Smooth muscle cell (in vitro differentiated cells): ENCODE results near the gene UVRAG. TPM values are rescaled to one million over a fixed set of nuclear protein-coding genes. Genes with fewer than 3 reads are reported as not detected.
A peak's percentile ranks its signal among the peaks of the same experiment; 100 is the strongest.

ENCODE experiments used
- DNase-seq: peaks from one replicate; lab custom pipeline; 2025; ENCODE audit not compliant: unreplicated experiment; lab: John Stamatoyannopoulos, UW
- H2AFZ ChIP-seq: fragments of 200-600 bp; sonication (generic); 2 replicates; pipeline ENCODE4 v1.6.0; 2016; ENCODE audit warnings: antibody characterized with exemption, low read depth, mild to moderate bottlenecking
- H3F3A ChIP-seq: fragments of 200-600 bp; sonication (generic); 2 replicates; pipeline ENCODE4 v1.6.0; 2017; ENCODE audit warnings: antibody characterized with exemption, low read depth
- H3K27ac ChIP-seq: fragments of 200-600 bp; sonication (generic); 2 replicates; pipeline ENCODE4 v1.5.1; 2016; ENCODE audit warnings: low read depth, mild to moderate bottlenecking
- H3K27me3 ChIP-seq: fragments of 200-600 bp; sonication (generic); 2 replicates; pipeline ENCODE4 v1.6.1; 2016; ENCODE audit warnings: low read depth, mild to moderate bottlenecking
- H3K36me3 ChIP-seq: fragments of 200-600 bp; sonication (generic); 2 replicates; pipeline ENCODE4 v1.5.1; 2016; ENCODE audit warnings: low read depth
- H3K4me1 ChIP-seq: fragments of 200-600 bp; sonication (generic); 2 replicates; pipeline ENCODE4 v1.5.1; 2016; ENCODE audit warnings: low read depth
- H3K4me2 ChIP-seq: fragments of 200-600 bp; sonication (generic); 2 replicates; pipeline ENCODE4 v1.6.0; 2016; ENCODE audit warnings: mild to moderate bottlenecking
- H3K4me3 ChIP-seq: fragments of 200-600 bp; sonication (generic); 2 replicates; pipeline ENCODE4 v1.5.1; 2016; ENCODE audit warnings: mild to moderate bottlenecking
- H3K79me2 ChIP-seq: fragments of 200-600 bp; sonication (generic); 2 replicates; pipeline ENCODE4 v1.6.0; 2016; ENCODE audit warnings: low read depth, mild to moderate bottlenecking
- H3K9ac ChIP-seq: fragments of 200-600 bp; sonication (generic); 2 replicates; pipeline ENCODE4 v1.6.0; 2016; ENCODE audit warnings: low read depth
- H3K9me3 ChIP-seq: fragments of 200-600 bp; sonication (generic); replicated peaks from 2 replicates; pipeline ENCODE4 v1.5.1; 2016; ENCODE audit warnings: low read depth
- H4K20me1 ChIP-seq: fragments of 200-600 bp; sonication (generic); 2 replicates; pipeline ENCODE4 v1.6.0; 2016; ENCODE audit warnings: low read depth
- WGBS: methylation state at CpG from one replicate; pipeline ENCODE4 v1.1.7; 2016; ENCODE audit warnings: low lambda C conversion rate; 5-methylcytosine and 5-hydroxymethylcytosine counted together
- polyA plus RNA-seq: library from polyadenylated mRNA; unstranded; fragments of >200 nt; fragmentation: Nextera tagmentation; extraction: Ambion mirVana; gene quantifications from 2 replicates; pipeline ENCODE4 v1.2.1, GENCODE V29; 2016
- total RNA-seq: library from RNA; depleted of rRNA; stranded (reverse); fragments of >200 nt; gene quantifications from 2 replicates; pipeline ENCODE4 v1.2.3, GENCODE V29; 2014
- TF ChIP-seq, protein P1 (sequence below): fragments of 200-600 bp; sonication (generic); IDR thresholded peaks from 2 replicates; pipeline ENCODE4 v1.5.1; 2017; ENCODE audit warnings: borderline replicate concordance, mild to moderate bottlenecking, antibody characterized with exemption; ENCODE audit not compliant: insufficient read depth, poor library complexity, severe bottlenecking

UVRAG gene
- total and polyA plus RNA-seq, 2 experiments from 2014 or later: 12.9 to 20.2 TPM

DNA sequence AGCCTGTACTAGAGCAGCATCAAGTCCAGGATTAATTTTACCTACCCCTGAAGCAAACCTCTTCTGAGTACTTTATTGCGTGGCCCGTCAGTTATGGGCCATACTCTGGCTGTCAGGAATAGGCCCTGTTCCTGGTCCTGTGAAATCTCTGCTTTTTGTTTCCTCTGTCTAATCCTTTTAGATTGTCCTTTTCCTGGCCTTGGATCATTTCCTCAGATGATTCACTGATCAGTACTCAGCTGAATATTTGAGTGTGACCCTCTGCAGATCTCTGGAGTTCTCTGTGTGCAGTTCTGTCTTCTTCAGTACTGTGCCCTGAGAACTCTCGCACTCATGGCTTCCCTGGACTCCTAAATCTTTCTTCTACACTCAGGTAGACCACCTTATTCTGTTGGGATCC is 123.5 kb downstream of the UVRAG start:
- H2AFZ ChIP-seq: no peak overlapping the region
- H3K4me1 ChIP-seq: no peaks in the 10 kb centered on the region
- no peaks in the 10 kb centered on the region for H3K79me2 ChIP-seq
- H3K4me3 ChIP-seq: no peak overlapping the region
- no peak overlapping the region for H3K9ac ChIP-seq
- no peak overlapping the region for H3K27ac ChIP-seq
- H3K9me3 ChIP-seq: no peaks in the 10 kb centered on the region
- WGBS: 57% methylated on average over 3 of the region's 3 CpGs
- no peaks in the 10 kb centered on the region for H3K36me3 ChIP-seq
- no peaks in the 10 kb centered on the region for H4K20me1 ChIP-seq
- H3F3A ChIP-seq: no peaks in the 10 kb centered on the region
- TF ChIP-seq, protein P1, sequence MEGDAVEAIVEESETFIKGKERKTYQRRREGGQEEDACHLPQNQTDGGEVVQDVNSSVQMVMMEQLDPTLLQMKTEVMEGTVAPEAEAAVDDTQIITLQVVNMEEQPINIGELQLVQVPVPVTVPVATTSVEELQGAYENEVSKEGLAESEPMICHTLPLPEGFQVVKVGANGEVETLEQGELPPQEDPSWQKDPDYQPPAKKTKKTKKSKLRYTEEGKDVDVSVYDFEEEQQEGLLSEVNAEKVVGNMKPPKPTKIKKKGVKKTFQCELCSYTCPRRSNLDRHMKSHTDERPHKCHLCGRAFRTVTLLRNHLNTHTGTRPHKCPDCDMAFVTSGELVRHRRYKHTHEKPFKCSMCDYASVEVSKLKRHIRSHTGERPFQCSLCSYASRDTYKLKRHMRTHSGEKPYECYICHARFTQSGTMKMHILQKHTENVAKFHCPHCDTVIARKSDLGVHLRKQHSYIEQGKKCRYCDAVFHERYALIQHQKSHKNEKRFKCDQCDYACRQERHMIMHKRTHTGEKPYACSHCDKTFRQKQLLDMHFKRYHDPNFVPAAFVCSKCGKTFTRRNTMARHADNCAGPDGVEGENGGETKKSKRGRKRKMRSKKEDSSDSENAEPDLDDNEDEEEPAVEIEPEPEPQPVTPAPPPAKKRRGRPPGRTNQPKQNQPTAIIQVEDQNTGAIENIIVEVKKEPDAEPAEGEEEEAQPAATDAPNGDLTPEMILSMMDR: no peak
- H3K4me2 ChIP-seq: peak overlapping the region; percentile 3
- H3K27me3 ChIP-seq: no peaks in the 10 kb centered on the region
- no peak for DNase-seq

DNA sequence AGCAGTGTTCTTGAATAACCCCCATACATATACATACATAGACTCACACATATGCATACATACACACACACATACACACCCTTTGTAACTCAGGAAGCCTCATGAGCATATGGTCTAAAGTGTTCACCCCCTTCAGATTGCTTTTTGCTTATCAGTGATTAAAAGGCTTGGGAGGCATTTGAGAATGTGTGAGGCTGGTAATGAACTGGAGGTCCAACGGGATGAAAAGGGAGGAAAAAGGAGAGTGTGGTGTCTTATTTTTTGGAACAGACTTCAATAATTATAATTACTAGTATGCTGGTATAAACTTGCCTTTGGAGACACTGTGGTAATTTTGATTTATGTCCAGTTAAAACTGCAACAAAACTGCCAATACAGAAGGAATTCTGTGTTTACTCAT is 124.5 kb downstream of the UVRAG start:
- no peak overlapping the region for H3K4me2 ChIP-seq
- no peaks in the 10 kb centered on the region for H3K4me1 ChIP-seq
- TF ChIP-seq, protein P1: no peak
- no peak overlapping the region for H3K4me3 ChIP-seq
- no peaks in the 10 kb centered on the region for H3K36me3 ChIP-seq
- H3K9ac ChIP-seq: no peak overlapping the region
- H3K79me2 ChIP-seq: no peaks in the 10 kb centered on the region
- H3K9me3 ChIP-seq: no peaks in the 10 kb centered on the region
- no peak overlapping the region for H3K27ac ChIP-seq
- no peaks in the 10 kb centered on the region for H3K27me3 ChIP-seq
- H3F3A ChIP-seq: no peaks in the 10 kb centered on the region
- no peaks in the 10 kb centered on the region for H4K20me1 ChIP-seq
- DNase-seq: no peak
- 67% methylated on average over 1 of the region's 1 CpG for WGBS
- no peak overlapping the region for H2AFZ ChIP-seq

DNA sequence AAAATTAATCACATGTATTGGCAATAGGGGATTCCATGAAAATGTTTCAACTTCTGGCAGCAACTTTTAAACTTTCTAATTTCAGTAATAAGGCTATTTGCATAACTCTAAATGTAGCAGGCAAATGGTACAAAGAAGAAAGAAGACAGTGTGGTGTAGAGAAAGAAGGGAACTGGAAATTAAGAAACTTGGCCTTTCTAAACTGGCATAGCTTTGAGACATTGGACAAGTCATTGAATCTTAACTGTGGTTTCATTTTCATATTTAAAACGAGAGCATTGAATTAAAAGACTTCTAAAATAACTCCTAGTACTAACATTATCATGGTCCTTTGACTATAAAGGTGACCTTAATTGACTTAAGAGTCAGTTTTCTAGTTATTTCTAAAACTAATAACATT is 125.0 kb downstream of the UVRAG start:
- TF ChIP-seq, protein P1: no peak
- no peak overlapping the region for H2AFZ ChIP-seq
- no peak overlapping the region for H3K4me2 ChIP-seq

DNA sequence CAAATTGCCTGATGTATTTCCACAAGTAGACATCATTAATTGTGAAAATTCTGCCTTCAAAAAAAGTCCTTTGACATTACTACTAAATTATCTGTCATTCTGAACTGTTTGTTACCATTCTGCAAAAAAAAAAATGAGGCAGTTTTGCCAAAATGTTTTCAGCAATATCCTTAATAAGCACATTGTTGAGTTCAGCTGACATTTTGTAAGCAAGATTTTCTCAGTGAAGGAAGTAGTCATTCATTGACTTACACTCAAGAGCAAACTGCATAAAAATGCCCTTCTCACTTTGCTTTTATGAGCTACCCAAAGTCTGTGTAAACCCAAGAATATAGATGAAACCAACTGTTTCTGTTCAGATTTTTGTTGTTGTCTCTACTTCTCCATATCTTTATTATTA is 125.9 kb downstream of the UVRAG start:
- no peak overlapping the region for H3K4me3 ChIP-seq
- H2AFZ ChIP-seq: no peak overlapping the region

More for the DNA sequence above, 125.0 kb downstream of the UVRAG start:
- 95% methylated on average over 1 of the region's 1 CpG for WGBS
- Histone ChIP-seq H3K27ac (no peak overlapping the region), H3K9ac (no peak overlapping the region), H3K9me3 (no peaks in the 10 kb centered on the region), H3K36me3 (no peaks in the 10 kb centered on the region), H3F3A (no peaks in the 10 kb centered on the region), H3K4me3 (no peak overlapping the region), H3K4me1 (no peaks in the 10 kb centered on the region), H3K79me2 (no peaks in the 10 kb centered on the region), H3K27me3 (no peaks in the 10 kb centered on the region), H4K20me1 (no peaks in the 10 kb centered on the region)
- DNase-seq: no peak

More for the DNA sequence above, 125.9 kb downstream of the UVRAG start:
- no peak overlapping the region for H3K9ac ChIP-seq
- H3K4me2 ChIP-seq: no peak overlapping the region
- H3K79me2 ChIP-seq: no peaks in the 10 kb centered on the region
- H3K27ac ChIP-seq: no peak overlapping the region
- H3K9me3 ChIP-seq: no peaks in the 10 kb centered on the region
- no peaks in the 10 kb centered on the region for H3K27me3 ChIP-seq
- no peaks in the 10 kb centered on the region for H3K4me1 ChIP-seq
- H3K36me3 ChIP-seq: no peaks in the 10 kb centered on the region
- no peaks in the 10 kb centered on the region for H3F3A ChIP-seq
- DNase-seq: no peak
- TF ChIP-seq, protein P1: no peak
- H4K20me1 ChIP-seq: peaks cover 3% of the 10 kb centered on the region
